ENCODE data around the gene GGACT.

Gene GGACT

GRCh38 chr13:100546713-100547405, 41.7 kb downstream of the GGACT start:
- DNase-seq: no peak

GRCh38 chr13:100545684-100546061, 42.9 kb downstream of the GGACT start:
- no peak for DNase-seq

- no peak for DNase-seq
Observed at GRCh38 chr13:100544866-100545683, 43.5 kb downstream of the GGACT start.

- no peak for DNase-seq
Observed at GRCh38 chr13:100543872-100544602, 44.6 kb downstream of the GGACT start.

DNA sequence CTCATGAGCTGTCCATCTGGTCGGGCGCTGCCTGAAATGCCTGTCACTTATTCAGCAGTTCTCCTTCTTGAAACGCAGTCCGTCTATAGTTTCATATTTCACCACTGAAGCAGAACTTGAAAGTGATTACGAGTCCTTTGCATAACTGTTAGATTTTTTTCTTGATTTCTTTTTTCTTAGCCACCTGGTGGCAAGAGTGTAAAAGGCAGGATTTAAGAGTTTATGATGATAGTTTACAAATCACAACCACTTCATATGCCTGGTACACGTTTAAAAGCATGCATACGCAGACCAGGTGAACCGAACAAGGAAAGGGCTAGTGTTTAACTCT, 45.8 kb downstream of the GGACT start:
- peak in 1 of 2 donors; percentile 46 for DNase-seq

- DNase-seq: no peak
Observed at GRCh38 chr13:100541897-100542825, 46.4 kb downstream of the GGACT start.

GRCh38 chr13:100540621-100541020, 48.0 kb downstream of the GGACT start:
- no peak for DNase-seq

GRCh38 chr13:100537951-100538462, 50.6 kb downstream of the GGACT start:
- no peak for DNase-seq

DNA sequence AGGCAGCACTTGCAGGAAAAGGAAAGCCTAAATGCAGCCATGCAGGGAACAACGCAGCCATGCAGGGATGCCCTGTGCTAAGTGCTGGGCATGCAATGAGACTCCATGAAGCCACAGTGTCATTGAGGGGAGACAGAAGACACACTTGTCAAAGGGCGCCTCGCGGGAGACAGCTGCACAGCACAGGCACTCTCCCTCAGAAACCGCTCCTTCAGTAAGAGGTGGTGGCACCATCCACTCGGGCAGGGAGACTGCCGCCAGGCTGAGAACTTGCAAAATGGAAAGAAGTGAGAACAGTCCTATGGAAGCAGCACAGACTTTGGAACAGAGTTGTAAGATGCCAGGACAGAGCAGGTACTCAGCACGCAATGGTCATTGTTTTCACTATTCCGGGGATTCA, 51.1 kb downstream of the GGACT start:
- no peak for DNase-seq

GRCh38 chr13:100536643-100537180, 51.9 kb downstream of the GGACT start:
- DNase-seq: no peak

DNA sequence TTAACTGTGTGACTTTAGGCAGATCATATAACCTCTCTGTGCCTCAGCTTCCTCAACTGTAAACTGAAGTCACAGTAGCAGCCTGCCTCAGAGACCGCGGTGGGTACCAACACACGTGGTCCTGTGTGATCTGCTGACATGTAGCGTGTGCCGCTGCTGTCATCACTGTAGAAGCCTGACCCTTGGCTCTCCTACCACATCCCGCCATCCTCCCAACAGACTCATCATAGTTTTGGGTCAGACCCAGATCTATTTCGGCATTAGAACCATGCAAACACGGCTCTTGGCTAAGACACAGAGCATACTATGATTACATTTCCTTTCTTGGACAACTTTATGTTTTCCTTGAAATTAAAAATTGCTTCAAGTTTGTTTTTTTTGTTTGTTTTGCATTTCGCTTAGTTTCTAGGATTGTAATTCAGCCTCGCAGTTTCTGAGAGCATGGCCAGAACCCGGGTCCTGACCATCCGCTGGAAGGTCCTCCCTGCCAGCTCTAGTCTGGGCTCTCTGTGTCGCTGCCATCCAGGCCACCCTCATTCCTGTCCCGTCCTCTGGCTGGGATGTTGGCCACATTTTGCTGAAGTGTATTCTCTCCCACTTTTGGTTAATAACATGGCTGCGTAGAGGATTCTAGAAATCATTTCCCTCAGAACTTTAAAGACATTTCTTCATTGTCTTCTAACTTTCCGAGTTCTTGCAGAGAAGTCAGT, 53.0 kb downstream of the GGACT start:
- DNase-seq: no peak

DNA sequence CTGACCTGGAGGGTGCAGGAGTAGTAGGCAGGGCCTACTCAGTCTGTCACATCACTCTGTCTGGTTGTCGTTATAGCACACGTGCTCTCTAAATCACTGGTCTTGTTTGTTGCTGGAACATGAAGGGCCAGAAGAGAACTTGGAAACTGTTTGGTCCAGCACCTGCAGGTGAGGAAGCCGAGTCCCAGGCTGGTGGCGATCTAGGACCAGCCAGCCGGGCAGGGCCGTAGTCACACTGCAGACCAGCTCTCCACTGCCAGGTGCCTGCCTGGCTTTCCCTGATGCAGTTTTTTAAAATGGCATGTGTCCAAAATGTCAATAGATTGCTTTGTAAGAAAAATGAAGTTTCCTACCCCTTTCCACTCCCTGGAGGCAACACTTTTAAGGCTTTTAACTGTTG, 53.7 kb downstream of the GGACT start:
- no peak for DNase-seq

DNA sequence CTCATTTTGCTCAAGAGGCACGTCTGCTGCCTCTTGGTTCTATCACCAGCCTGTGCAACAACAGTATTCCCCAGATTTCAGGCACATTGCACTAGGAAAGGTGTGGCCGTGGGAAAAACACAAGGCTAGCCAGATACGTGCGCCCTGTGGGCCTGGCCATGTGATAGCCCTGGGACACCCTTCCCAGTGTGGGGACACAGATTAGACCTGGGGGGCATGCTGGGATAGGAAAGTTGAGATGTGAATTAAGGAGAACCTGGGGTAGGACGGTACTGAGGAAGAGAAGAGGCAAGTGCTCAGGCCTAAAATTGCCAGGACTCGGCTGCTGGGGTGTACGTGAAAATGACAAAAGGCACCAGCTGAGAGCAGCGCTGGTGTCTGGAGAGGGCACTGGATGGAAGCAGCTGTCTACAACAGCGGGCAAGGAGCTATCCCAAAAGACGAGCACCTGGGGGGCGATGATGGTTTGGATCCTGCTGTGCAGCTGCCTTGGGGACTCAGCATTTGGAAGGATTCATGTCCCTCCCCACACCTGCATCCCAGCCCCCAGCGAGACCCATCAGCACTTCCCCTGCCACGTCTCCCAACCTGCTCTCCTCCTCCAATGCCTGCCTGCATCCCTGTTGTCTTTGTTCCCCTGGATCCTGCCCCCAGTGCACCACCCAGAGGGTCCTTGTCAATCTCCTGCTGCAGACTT, 54.3 kb downstream of the GGACT start:
- no peak for DNase-seq

DNA sequence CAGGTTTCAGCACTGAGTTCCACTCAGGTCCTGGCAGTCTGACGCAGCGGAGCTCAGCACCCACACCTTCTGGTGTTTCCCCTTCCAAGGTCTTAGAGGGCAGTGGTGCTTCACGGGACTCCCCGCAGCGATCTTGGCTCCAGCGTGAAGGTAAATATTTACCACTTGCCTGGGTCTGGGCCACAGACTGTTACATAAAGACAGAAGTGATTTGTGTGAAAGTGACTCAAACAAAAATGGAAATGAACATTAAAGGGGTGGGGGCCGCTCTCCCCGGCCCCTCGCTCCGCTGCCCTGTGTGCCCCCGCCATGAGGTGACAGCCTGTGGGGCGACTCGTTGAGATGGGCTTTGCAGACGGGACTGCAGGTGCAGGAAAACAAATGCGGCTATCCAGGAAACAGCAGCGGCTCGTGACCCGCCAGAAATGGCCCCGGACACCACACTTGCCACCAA, 55.0 kb downstream of the GGACT start:
- DNase-seq: no peak

GRCh38 chr13:100532836-100533435, 55.7 kb downstream of the GGACT start:
- no peak for DNase-seq

DNA sequence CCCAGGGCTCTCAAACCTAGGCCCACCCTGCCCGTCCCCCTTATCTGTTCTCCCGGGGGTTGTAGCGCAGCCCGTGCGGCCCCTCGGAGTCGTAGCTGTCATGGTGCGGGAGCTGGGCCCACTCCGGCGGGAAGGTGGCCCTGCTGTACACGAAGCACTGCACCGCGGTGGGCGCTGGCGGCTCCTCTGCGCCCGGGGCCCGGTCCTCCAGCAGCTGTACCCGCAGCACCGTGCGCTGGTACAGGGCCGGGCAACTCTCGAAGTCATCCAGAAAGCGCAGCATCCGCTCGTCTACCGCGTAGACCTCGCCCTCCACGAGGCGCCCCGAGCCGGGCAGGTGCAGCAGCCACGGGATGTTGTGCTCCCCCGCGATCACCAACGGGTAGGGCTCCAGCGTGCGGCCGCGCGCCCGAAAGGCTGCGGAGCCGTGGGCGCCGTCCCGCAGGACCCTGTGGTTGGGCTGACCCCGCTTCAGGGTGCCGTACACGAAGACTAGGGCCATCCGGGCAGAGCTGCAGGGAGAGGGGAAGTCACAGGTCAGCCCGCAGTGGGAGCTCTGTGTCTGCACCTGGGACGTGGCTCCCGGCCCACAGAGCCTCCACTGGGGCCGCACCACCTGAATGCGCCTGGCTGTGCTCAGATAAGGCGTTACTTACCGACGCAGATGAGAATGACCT, 56.4 kb downstream of the GGACT start:
- no peak for DNase-seq

DNA sequence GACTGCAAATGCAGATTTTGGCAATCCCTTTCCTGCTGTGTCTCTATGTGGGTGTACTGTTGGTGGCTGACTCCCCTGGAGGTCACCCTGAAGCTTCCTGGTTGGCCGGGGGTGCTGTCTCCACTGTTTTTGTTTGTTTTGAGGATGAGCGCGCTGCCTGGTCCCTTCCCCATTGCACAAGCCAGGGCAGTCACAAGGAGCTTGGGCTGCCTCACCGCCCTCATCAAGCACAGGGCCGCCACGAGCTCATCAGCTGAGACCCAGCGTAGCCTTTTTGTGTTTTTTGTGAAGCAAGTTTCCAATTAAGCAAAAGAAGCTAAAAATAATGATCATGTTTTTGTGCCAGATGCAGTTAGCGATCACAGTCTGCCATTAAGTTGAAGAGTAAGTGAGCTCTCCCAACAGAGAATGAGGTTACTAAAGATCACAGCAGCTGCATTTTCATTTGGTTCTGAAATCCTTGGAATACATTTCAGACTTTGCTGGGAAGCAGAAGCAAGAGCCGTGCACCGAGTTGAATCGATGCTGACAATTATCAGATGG, 57.8 kb downstream of the GGACT start:
- DNase-seq: no peak

DNA sequence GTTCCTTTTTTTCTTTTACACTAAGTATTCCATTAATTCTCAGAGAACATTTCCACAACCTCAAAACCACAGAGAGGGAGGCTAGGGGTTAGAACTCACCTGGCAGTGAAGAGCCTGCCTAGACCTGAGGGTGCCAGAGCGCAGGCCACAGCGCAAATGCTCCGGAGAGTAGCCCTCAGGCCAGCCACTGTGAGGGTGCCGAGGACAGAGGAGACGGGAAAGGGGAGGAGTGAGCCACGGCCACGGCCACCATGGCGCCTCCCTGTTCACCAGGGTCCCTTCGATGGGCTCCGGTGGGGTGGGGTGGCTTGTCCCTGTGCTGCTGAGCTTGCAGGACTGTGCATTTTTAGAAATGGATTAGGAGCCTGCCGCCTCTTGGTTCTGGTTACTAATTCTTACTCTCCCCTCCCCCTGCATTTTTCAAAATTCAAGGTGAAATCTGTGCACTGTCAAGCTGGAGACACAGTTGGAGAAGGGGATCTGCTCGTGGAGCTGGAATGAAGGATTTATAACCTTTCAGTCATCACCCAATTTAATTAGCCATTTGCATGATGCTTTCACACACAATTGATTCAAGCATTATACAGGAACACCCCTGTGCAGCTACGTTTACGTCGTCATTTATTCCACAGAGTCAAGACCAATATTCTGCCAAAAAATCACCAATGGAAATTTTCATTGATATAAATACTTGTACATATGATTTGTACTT, 58.8 kb downstream of the GGACT start:
- DNase-seq: no peak

GRCh38 chr13:100528820-100529219, 59.8 kb downstream of the GGACT start:
- DNase-seq: no peak
